HepG2 (cell line): ENCODE data around the gene PLCB4. TPM values are rescaled to one million over a fixed set of nuclear protein-coding genes. Genes with fewer than 3 reads are reported as not detected.

ENCODE experiments used
- DNMT1 ChIP-seq: sonication (generic); formaldehyde crosslinking; IDR thresholded peaks from 2 replicates; pipeline ENCODE4 v1.5.1; 2020; ENCODE audit warnings: mild to moderate bottlenecking, missing genetic modification reagents
- FOXO1 ChIP-seq: sonication (generic); formaldehyde crosslinking; IDR thresholded peaks from 2 replicates; pipeline ENCODE4 v1.4.0; 2020; ENCODE audit warnings: missing genetic modification reagents
- MBD4 ChIP-seq: IDR thresholded peaks from 2 replicates; pipeline ENCODE4 v1.6.1; 2012; ENCODE audit warnings: low read length, inconsistent platforms, borderline replicate concordance
- MEIS2 ChIP-seq: sonication (generic); formaldehyde crosslinking; IDR thresholded peaks from 2 replicates; pipeline ENCODE4 v1.9.0; 2021; ENCODE audit warnings: mild to moderate bottlenecking, missing genetic modification reagents
- NBN ChIP-seq: fragments of 450-650 bp; conservative IDR thresholded peaks from 2 replicates; pipeline ENCODE4 v1.6.1; 2017
- NR1H2 ChIP-seq: sonication (generic); formaldehyde crosslinking; IDR thresholded peaks from 2 replicates; pipeline ENCODE4 v1.8.1; 2022; ENCODE audit warnings: low read depth, missing genetic modification reagents, borderline replicate concordance
- RELA ChIP-seq: sonication (generic); formaldehyde crosslinking; IDR thresholded peaks from 2 replicates; pipeline ENCODE4 v1.4.0; 2020; ENCODE audit warnings: missing genetic modification reagents
- SOX6 ChIP-seq, 2 experiments: fragments of 450-650 bp in 1 of 2; sonication (generic) in 1 of 2; formaldehyde crosslinking in 1 of 2; IDR thresholded peaks; 2 replicates each; pipeline versions ENCODE4 v1.4.0 to v1.6.1; 2017 to 2020; ENCODE audit warnings: antibody characterized with exemption in 1 of 2, mild to moderate bottlenecking in 1 of 2, missing genetic modification reagents in 1 of 2
- ZBTB20 ChIP-seq: sonication (generic); formaldehyde crosslinking; IDR thresholded peaks from 2 replicates; pipeline ENCODE4 v1.8.1; 2023; ENCODE audit warnings: missing genetic modification reagents, low read depth, mild to moderate bottlenecking, borderline replicate concordance
- ZNF230 ChIP-seq: sonication (generic); formaldehyde crosslinking; IDR thresholded peaks from 2 replicates; pipeline ENCODE4 v1.4.0; 2020; ENCODE audit warnings: mild to moderate bottlenecking, missing genetic modification reagents
- ZNF331 ChIP-seq: sonication (generic); formaldehyde crosslinking; IDR thresholded peaks from 2 replicates; pipeline ENCODE4 v1.4.0; 2020; ENCODE audit warnings: missing genetic modification reagents
- ZNF382 ChIP-seq: sonication (generic); formaldehyde crosslinking; IDR thresholded peaks from 2 replicates; pipeline ENCODE4 v1.5.0; 2020; ENCODE audit warnings: missing genetic modification reagents, mild to moderate bottlenecking, borderline replicate concordance
- ZNF598 ChIP-seq: sonication (generic); formaldehyde crosslinking; IDR thresholded peaks from 2 replicates; pipeline ENCODE4 v1.5.1; 2020; ENCODE audit warnings: mild to moderate bottlenecking, missing genetic modification reagents, borderline replicate concordance
- ZNF605 ChIP-seq: sonication (generic); formaldehyde crosslinking; IDR thresholded peaks from 2 replicates; pipeline ENCODE4 v1.8.0; 2022; ENCODE audit warnings: mild to moderate bottlenecking, missing genetic modification reagents
- ZNF670 ChIP-seq: sonication (generic); formaldehyde crosslinking; IDR thresholded peaks from 2 replicates; pipeline ENCODE4 v1.8.0; 2022; ENCODE audit warnings: mild to moderate bottlenecking, missing genetic modification reagents, borderline replicate concordance
- polyA plus RNA-seq, 8 experiments: library from polyadenylated mRNA; depleted of rRNA in 3 of 8; stranded (reverse) in 7 of 8; unstranded in 1 of 8; fragments of >200 nt; fragmentation: Illumina TruSeq in 4 of 8; extraction: Trizol in 4 of 8; gene quantifications; 2 replicates each; pipeline versions ENCODE4 v1.2.1 to v1.2.3, GENCODE V29; 2011 to 2016; ENCODE audit warnings: low read depth in 4 of 8, missing spikeins in 1 of 8, mixed read lengths in 1 of 8; ENCODE audit not compliant: insufficient read depth in 1 of 8
- total RNA-seq, 5 experiments: library from RNA; depleted of rRNA; stranded (reverse); fragments of >200 nt; fragmentation: Illumina TruSeq; extraction: Trizol; gene quantifications; 2 replicates each; pipeline ENCODE4 v1.2.3, GENCODE V29; 2016; ENCODE audit warnings: low read depth in 1 of 5
- TF ChIP-seq, protein P1 (sequence below): sonication (generic); formaldehyde crosslinking; IDR thresholded peaks from 2 replicates; pipeline ENCODE4 v1.5.0; 2020; ENCODE audit warnings: mild to moderate bottlenecking, missing genetic modification reagents, borderline replicate concordance
- TF ChIP-seq, protein P2 (sequence below): IDR thresholded peaks from 2 replicates; pipeline ENCODE4 v1.6.1; 2012; ENCODE audit warnings: inconsistent platforms
- TF ChIP-seq, protein P3 (sequence below), 2 experiments: sonication (generic) in 1 of 2; formaldehyde crosslinking in 1 of 2; IDR thresholded peaks; 2 replicates each; pipeline versions ENCODE4 v1.6.1 to v1.9.0; 2014 to 2022; ENCODE audit warnings: antibody characterized with exemption in 1 of 2, borderline replicate concordance in 1 of 2, inconsistent platforms in 1 of 2, low read depth in 1 of 2, missing genetic modification reagents in 1 of 2

PLCB4 gene
- total and polyA plus RNA-seq, 2 of the 13 experiments (the other 11 are each of a cell fraction or from before 2014, with no cell fraction given), result 0.01 TPM; not detected in 1

DNA sequence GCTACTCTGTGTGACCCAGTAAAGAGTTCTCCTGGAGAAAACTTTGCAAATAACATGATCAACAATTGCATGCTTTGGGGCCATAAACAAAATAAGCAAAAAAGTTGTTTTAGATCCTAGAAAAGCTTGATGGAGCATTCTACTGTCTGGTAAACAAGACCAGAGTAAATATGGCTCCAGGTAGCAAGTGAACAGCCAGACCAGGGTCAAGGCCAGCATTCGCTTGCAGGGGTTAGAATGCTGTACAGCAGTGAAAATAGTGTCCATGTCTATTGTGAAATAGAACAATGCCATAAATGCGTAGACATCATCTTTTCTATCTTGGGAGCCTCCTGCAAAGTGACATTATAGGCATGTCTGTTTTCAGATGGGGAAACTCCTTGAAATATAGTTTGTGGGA, 216.7 kb downstream of the PLCB4 start (continued):
- TF ChIP-seq, protein P1, sequence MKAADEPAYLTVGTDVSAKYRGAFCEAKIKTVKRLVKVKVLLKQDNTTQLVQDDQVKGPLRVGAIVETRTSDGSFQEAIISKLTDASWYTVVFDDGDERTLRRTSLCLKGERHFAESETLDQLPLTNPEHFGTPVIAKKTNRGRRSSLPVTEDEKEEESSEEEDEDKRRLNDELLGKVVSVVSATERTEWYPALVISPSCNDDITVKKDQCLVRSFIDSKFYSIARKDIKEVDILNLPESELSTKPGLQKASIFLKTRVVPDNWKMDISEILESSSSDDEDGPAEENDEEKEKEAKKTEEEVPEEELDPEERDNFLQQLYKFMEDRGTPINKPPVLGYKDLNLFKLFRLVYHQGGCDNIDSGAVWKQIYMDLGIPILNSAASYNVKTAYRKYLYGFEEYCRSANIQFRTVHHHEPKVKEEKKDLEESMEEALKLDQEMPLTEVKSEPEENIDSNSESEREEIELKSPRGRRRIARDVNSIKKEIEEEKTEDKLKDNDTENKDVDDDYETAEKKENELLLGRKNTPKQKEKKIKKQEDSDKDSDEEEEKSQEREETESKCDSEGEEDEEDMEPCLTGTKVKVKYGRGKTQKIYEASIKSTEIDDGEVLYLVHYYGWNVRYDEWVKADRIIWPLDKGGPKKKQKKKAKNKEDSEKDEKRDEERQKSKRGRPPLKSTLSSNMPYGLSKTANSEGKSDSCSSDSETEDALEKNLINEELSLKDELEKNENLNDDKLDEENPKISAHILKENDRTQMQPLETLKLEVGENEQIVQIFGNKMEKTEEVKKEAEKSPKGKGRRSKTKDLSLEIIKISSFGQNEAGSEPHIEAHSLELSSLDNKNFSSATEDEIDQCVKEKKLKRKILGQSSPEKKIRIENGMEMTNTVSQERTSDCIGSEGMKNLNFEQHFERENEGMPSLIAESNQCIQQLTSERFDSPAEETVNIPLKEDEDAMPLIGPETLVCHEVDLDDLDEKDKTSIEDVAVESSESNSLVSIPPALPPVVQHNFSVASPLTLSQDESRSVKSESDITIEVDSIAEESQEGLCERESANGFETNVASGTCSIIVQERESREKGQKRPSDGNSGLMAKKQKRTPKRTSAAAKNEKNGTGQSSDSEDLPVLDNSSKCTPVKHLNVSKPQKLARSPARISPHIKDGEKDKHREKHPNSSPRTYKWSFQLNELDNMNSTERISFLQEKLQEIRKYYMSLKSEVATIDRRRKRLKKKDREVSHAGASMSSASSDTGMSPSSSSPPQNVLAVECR (CRISPR knock-in tag), result no peak
- no peak for TF ChIP-seq SOX6 (IDR thresholded peaks at IDR 0.05)
- peak; percentile 92 for TF ChIP-seq SOX6 (CRISPR knock-in tag; IDR thresholded peaks at IDR 0.05)
- no peak for TF ChIP-seq MEIS2
- no peak; the same call in 1 of the 2 replicates for TF ChIP-seq ZBTB20 (CRISPR knock-in tag)
- TF ChIP-seq, protein P2, sequence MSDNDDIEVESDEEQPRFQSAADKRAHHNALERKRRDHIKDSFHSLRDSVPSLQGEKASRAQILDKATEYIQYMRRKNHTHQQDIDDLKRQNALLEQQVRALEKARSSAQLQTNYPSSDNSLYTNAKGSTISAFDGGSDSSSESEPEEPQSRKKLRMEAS, result no peak
- TF ChIP-seq FOXO1 (CRISPR knock-in tag), result peak; percentile 92
- TF ChIP-seq ZNF331, result peak; percentile 34; the same call in 1 of the 2 replicates
- TF ChIP-seq DNMT1, result no peak
- no peak for TF ChIP-seq ZNF598
- no peak for TF ChIP-seq ZNF605 (CRISPR knock-in tag)
- TF ChIP-seq NBN, result no peak
- no peak for TF ChIP-seq ZNF670 (CRISPR knock-in tag)
- TF ChIP-seq ZNF230 (CRISPR knock-in tag), result no peak
- no peak for TF ChIP-seq NR1H2 (CRISPR knock-in tag)
- no peak for TF ChIP-seq MBD4
- TF ChIP-seq ZNF382 (CRISPR knock-in tag), result no peak
- TF ChIP-seq, protein P3, sequence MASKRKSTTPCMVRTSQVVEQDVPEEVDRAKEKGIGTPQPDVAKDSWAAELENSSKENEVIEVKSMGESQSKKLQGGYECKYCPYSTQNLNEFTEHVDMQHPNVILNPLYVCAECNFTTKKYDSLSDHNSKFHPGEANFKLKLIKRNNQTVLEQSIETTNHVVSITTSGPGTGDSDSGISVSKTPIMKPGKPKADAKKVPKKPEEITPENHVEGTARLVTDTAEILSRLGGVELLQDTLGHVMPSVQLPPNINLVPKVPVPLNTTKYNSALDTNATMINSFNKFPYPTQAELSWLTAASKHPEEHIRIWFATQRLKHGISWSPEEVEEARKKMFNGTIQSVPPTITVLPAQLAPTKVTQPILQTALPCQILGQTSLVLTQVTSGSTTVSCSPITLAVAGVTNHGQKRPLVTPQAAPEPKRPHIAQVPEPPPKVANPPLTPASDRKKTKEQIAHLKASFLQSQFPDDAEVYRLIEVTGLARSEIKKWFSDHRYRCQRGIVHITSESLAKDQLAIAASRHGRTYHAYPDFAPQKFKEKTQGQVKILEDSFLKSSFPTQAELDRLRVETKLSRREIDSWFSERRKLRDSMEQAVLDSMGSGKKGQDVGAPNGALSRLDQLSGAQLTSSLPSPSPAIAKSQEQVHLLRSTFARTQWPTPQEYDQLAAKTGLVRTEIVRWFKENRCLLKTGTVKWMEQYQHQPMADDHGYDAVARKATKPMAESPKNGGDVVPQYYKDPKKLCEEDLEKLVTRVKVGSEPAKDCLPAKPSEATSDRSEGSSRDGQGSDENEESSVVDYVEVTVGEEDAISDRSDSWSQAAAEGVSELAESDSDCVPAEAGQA (IDR thresholded peaks at IDR 0.05; ENCODE audit: low read depth), result no peak
- TF ChIP-seq, protein P3 (CRISPR knock-in tag; IDR thresholded peaks at IDR 0.05; ENCODE audit: borderline replicate concordance), result no peak
- no peak for TF ChIP-seq RELA (CRISPR knock-in tag)
